ENCODE data around the gene JDP2. TPM values are rescaled to one million over a fixed set of nuclear protein-coding genes. Genes with fewer than 3 reads are reported as not detected.

The JDP2 gene
- total RNA-seq, 2 donors from 2014 or later, result 15.7 to 23.1 TPM

DNA sequence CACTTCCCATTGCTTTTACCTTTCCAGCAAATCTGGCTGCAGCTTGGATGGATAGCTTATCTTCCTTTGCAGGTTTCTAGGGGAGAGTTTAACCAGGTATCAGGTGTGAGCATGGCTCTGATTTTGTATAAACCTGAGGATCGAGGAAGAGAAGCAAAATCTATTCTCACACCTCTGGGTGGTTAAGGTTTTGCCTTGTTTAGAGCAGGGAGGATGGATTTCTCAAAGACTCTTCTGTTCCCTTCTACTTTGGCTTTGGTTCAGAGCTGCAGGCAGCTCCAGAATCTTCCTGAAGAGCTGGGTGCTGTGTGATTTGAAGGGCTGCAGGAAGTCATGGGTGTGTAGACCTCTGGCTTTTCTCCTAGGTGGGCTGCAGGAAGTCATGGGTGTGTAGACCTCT, 1.7 kb downstream of the JDP2 start:
- TF ChIP-seq, protein P1, sequence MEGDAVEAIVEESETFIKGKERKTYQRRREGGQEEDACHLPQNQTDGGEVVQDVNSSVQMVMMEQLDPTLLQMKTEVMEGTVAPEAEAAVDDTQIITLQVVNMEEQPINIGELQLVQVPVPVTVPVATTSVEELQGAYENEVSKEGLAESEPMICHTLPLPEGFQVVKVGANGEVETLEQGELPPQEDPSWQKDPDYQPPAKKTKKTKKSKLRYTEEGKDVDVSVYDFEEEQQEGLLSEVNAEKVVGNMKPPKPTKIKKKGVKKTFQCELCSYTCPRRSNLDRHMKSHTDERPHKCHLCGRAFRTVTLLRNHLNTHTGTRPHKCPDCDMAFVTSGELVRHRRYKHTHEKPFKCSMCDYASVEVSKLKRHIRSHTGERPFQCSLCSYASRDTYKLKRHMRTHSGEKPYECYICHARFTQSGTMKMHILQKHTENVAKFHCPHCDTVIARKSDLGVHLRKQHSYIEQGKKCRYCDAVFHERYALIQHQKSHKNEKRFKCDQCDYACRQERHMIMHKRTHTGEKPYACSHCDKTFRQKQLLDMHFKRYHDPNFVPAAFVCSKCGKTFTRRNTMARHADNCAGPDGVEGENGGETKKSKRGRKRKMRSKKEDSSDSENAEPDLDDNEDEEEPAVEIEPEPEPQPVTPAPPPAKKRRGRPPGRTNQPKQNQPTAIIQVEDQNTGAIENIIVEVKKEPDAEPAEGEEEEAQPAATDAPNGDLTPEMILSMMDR (conservative IDR thresholded peaks at IDR 0.05), result no peak
- H3K9me3 ChIP-seq (ENCODE audit: control insufficient read depth, low read length), result no peaks in the 10 kb centered on the region
- Mint-ChIP-seq H3K27ac (no peak overlapping the region), H3K4me3 (peak overlapping the region; percentile 69), H3K36me3 (ENCODE audit: low read depth) (peaks cover 15% of the 10 kb centered on the region), H3K9me3 (no peaks in the 10 kb centered on the region), H3K4me1 (peaks cover 24% of the 10 kb centered on the region), H3K27me3 (ENCODE audit: insufficient read depth) (peaks cover 33% of the 10 kb centered on the region)
- H3K4me3 ChIP-seq (ENCODE audit: low read length), result peak overlapping the region; percentile 80
- H3K27ac ChIP-seq (ENCODE audit: low read depth, low read length), result no peak overlapping the region
- peaks cover 11% of the 10 kb centered on the region for H3K36me3 ChIP-seq (ENCODE audit: control insufficient read depth, insufficient read depth, low read length)
- peaks cover 24% of the 10 kb centered on the region for H3K27me3 ChIP-seq (ENCODE audit: control insufficient read depth, insufficient read depth, low read length, poor library complexity, severe bottlenecking)
- H3K4me1 ChIP-seq (ENCODE audit: control insufficient read depth, insufficient read depth, low read length), result no peaks in the 10 kb centered on the region
- no peak for DNase-seq
- H3K9ac ChIP-seq (ENCODE audit: extremely low read depth, low read length, poor library complexity, severe bottlenecking), result no peak overlapping the region
- 71% methylated on average over 1 of the region's 1 CpG; no CpG with 5 or more reads in 1 of the 2 experiments for WGBS, 2 experiments (ENCODE audit: insufficient coverage in 1 of 2, insufficient read length in 1 of 2)

DNA sequence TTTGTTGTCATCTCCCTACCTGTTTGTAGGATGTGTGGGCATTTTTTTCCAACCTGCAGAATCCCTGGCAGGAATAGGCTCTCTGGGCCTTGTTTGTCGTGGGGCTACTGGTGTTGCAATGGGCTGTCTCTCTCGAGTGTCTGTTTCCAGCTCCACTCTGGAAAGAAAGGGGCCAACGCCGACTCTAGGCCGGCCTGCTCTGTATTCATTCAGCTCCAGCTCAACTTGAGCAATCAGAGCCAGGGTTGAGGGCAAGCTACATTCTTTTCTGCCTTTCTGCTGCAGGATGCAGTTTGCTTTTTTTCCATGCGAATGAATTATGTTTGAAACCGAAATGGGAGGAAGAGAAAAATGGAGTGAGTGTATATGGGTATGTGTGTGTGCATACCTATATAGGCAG, 2.3 kb downstream of the JDP2 start:
- H3K4me1 ChIP-seq (ENCODE audit: control insufficient read depth, insufficient read depth, low read length), result no peaks in the 10 kb centered on the region
- DNase-seq, result no peak
- 90 to 95% methylated on average over 6 to 7 of the region's 7 CpGs for WGBS, 2 experiments (ENCODE audit: insufficient coverage in 1 of 2, insufficient read length in 1 of 2)
- peaks cover 24% of the 10 kb centered on the region for H3K27me3 ChIP-seq (ENCODE audit: control insufficient read depth, insufficient read depth, low read length, poor library complexity, severe bottlenecking)
- TF ChIP-seq, protein P1 (conservative IDR thresholded peaks at IDR 0.05), result no peak
- H3K9ac ChIP-seq (ENCODE audit: extremely low read depth, low read length, poor library complexity, severe bottlenecking), result no peak overlapping the region
- H3K27ac ChIP-seq (ENCODE audit: low read depth, low read length), result no peak overlapping the region
- no peaks in the 10 kb centered on the region for H3K9me3 ChIP-seq (ENCODE audit: control insufficient read depth, low read length)
- Mint-ChIP-seq H3K4me3 (peak overlapping the region; percentile 69), H3K27me3 (ENCODE audit: insufficient read depth) (peaks cover 32% of the 10 kb centered on the region), H3K27ac (no peak overlapping the region), H3K36me3 (ENCODE audit: low read depth) (peaks cover 15% of the 10 kb centered on the region), H3K4me1 (peaks cover 24% of the 10 kb centered on the region), H3K9me3 (no peaks in the 10 kb centered on the region)
- H3K36me3 ChIP-seq (ENCODE audit: control insufficient read depth, insufficient read depth, low read length), result peaks cover 15% of the 10 kb centered on the region
- H3K4me3 ChIP-seq (ENCODE audit: low read length), result peak overlapping the region; percentile 80

DNA sequence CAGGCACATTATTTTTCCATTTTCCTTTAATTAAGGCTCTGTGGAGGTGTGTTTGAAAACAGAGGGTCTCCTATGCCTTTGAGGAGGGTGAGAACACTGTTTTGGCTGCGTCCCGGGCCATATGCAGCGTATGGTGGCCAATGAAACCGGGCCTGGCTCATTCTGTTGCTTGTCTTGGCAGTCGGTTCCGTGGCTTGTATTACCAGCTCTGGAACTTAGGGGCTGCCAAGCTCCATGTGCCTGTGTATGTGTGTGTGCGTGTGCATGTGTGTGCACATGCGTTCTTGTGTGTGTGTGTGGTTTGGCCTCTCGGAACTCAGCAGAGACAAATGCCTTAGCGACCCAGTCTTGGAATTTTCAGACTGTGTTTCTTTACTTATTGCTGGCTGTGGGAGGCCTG, 2.7 kb downstream of the JDP2 start:
- H3K4me3 Mint-ChIP-seq, result no peak overlapping the region
- no peak for DNase-seq
- WGBS, 2 experiments (ENCODE audit: insufficient coverage in 1 of 2, insufficient read length in 1 of 2), result 90 to 98% methylated on average over 6 to 10 of the region's 10 CpGs
- no peaks in the 10 kb centered on the region for H3K9me3 Mint-ChIP-seq
- H3K9me3 ChIP-seq (ENCODE audit: control insufficient read depth, low read length), result no peaks in the 10 kb centered on the region
- peaks cover 28% of the 10 kb centered on the region for H3K27me3 Mint-ChIP-seq (ENCODE audit: insufficient read depth)
- peaks cover 15% of the 10 kb centered on the region for H3K36me3 Mint-ChIP-seq (ENCODE audit: low read depth)
- peaks cover 24% of the 10 kb centered on the region for H3K4me1 Mint-ChIP-seq
- H3K27ac ChIP-seq (ENCODE audit: low read depth, low read length), result no peak overlapping the region
- H3K4me3 ChIP-seq (ENCODE audit: low read length), result peak overlapping the region; percentile 80
- no peak overlapping the region for H3K9ac ChIP-seq (ENCODE audit: extremely low read depth, low read length, poor library complexity, severe bottlenecking)
- H3K27ac Mint-ChIP-seq, result no peak overlapping the region
- H3K4me1 ChIP-seq (ENCODE audit: control insufficient read depth, insufficient read depth, low read length), result no peaks in the 10 kb centered on the region
- peaks cover 19% of the 10 kb centered on the region for H3K27me3 ChIP-seq (ENCODE audit: control insufficient read depth, insufficient read depth, low read length, poor library complexity, severe bottlenecking)
- TF ChIP-seq, protein P1 (conservative IDR thresholded peaks at IDR 0.05), result no peak
- H3K36me3 ChIP-seq (ENCODE audit: control insufficient read depth, insufficient read depth, low read length), result peaks cover 19% of the 10 kb centered on the region

All from endodermal cell (in vitro differentiated cells).